ENCODE results near the gene C5orf63.
"Not testable (repeated sequence)": the region's sequence is repeated elsewhere in the genome, so short reads cannot be mapped to it uniquely, and the experiment has no call there.

The C5orf63 gene

DNA sequence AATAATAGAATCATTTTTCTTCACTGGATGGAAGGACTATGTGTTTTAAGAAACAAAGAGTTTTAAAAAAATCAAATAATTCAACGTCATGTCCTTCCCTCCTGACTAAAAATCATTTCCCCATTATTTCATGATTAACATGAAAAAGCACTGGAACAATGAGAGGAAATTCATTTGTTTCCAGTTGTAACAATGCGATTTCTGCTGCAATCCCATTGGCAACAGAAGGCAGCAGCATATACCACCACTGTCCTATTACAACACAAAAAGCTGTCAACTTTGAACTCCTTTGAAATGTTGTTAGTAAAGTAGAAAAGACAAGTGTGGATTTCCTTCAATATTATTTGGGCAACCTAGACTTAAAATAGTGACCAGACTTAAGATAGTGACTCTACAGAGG lies 3.1 kb downstream of the C5orf63 start:
- DNase-seq: no peak

DNA sequence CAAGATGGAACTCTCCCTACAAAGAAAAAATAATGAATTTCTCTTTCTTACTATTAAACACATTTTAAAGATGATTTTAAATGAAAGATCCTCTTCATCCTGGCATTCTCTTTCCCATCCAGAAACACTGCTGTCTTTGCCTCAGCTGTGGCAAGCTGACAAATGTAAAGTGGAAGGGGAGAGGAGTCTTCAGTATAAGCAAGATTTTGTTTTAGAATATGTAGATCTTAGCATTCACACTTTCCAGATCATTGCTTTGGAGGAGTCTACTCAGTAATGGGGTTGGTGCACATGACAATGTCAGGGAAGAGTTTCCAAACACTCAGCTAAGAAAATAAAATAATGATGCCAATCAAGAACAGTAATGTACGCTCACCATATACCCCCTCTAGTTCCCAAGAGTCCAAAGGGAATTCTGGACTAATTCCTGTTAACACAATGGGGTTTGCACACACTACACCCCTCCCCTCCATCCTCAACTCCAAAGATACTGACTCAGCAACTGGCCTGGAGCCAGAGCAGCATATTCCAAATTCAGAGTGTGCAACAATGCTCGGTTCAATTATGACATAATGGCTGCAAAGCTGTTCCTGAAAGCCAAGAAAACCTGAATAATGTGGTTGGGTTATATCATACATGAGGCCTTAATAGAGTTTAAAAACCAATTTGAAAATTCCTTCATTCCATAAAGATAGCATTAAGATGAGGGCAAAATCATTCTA lies 4.6 kb downstream of the C5orf63 start:
- DNase-seq: no peak

DNA sequence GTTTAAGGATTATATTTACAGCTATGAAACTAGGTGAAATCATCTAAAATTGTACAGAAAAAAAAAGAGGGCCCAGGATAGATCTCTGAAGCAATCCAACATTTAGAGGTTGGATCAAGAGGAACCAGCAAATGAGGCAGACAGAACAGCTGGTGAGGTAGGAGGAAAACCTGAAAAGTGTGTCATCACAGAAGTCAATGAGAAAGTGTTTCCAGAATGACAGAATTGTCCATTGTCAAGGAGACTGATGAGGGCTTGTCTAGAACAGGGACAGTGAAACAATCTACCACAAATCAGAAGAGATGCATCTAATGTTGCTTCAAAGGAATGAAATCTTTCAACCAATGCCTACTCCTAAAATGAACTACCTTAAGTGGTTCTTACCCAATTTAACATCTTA lies 6.6 kb downstream of the C5orf63 start:
- no peak for DNase-seq

DNA sequence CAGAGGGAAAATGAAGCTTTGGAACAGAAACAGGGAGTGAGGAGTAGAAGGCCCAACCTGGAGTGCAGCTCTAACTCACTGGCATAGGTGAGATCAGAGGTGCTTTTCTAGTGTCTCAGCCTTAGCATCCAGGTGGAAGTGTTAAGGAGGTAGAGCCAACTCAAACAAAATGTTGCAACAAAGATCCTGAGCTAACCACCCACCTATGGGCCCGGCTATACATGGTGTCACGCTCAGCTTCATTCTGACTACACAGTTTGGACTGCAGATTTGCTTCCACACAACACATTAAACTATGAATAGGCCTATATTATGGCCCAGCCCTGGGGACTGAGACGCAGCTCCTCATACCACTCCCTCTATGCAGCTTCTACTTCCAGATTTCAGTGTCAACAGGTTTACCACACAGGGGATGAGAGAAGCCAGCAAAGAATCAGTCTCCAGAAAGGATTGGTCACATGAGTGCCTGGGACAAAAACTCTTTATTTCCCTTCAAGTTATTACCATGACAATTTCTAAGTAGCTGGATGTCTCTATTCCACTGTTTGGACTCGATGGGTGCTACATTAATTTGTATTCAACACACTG lies 9.0 kb downstream of the C5orf63 start:
- no peak for DNase-seq

DNA sequence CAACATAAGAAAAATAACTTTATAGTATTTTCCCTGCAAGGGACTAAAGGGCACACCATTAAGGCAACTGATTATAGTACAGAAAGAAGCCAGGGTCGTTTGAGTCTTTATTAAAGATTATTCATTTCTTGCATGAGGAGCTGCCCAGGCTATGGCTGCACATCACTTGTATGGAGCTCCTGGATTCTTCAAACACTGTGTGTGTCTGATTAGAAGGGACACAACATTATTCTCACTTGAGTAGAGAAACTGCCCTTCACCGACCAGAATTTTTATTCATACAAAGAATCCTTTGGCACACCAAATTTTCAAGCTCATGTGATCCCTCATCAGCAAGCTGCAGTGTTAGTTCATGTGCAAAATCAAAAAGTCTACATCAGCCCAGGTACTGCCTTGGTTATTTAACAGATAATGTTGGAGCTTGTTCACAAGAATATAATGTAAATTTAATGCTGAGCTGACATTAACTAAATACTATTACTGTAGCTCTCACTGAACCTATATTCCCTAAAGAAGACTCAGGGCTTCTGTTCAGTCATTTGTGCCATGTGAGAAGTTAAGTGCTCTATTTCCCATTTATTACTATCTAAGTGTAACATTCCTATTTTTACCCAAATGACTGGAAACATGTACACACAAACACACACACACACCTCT lies 9.9 kb downstream of the C5orf63 start:
- no peak for DNase-seq

DNA sequence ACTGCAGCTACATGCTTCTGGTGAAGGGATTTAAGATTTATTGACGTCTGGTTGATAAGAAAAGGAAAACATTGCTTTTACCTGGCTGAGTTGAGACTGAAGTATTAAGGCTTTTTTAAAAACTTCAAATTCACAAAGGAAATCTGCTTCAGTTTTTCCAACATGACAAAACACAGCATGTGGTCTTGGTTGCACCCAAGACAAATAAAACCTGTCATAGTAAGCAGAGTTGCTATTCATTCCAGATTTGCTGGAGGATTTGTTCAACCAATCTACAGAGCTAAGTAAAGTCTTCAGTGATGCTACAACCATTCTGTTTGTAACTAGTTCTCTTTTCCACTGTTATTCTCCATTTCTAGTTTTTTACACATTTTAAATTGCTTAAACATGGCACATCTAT lies 11.3 kb downstream of the C5orf63 start:
- DNase-seq: no peak

DNA sequence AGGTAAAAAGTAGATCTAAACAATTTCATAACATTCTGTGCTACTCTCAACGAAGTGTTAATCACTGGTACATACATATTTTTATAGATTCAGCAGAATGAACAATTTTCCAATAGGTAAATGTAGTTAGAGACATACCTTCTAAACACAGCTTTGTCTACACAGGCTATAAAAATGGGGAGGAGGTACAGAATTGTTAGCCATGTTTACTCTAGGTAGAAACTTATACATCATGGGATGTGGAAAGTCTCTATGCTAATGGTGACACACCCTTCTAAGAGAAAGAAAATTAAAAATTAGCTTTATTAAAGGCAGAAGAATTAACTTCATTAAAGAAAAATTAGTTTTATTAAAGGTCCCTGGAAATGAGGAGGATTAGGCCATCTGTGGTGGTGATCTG lies 11.8 kb downstream of the C5orf63 start:
- no peak for DNase-seq

DNA sequence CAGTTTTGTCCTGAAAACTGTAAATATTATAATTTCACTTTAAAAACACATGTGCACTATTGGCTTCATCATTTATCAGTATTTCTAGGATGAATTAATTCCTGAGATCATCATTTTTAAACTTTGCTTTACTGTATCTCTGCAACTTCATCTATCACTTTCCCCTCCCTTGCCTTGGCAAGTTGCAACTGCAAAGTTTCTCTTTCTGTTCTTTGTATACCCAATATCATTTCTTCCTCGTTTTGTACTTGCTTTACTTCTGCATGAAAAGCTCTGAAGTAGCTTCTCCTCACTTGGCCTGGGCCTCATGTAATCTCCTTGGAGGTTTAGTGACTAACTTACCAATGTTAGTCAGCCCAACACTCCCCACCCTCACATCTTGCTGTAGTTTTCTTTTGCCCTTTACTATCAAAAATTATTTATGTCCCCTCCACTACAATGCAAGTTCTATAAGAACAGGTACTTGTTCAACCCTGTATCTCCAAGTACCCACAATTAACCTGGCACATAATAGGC lies 12.8 kb downstream of the C5orf63 start:
- DNase-seq: no peak

DNA sequence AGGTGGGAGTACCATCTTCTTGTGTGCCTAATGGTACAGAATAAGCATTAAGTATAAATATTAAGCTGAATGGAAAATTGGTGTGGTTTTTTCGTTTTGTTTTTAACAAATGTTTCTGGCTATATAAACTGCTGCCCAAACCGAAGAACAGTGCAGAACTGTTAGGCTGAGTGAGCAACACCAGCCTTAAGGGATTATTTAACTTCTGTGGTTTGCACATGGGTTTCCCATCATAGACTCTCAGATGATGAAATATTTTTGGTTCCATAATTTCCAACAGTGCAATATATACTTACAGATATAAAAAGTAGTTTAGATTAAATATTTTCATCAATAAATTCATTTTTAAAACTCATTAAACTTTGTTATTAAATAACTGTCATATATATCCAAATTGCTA lies 16.4 kb downstream of the C5orf63 start:
- no peak for DNase-seq

DNA sequence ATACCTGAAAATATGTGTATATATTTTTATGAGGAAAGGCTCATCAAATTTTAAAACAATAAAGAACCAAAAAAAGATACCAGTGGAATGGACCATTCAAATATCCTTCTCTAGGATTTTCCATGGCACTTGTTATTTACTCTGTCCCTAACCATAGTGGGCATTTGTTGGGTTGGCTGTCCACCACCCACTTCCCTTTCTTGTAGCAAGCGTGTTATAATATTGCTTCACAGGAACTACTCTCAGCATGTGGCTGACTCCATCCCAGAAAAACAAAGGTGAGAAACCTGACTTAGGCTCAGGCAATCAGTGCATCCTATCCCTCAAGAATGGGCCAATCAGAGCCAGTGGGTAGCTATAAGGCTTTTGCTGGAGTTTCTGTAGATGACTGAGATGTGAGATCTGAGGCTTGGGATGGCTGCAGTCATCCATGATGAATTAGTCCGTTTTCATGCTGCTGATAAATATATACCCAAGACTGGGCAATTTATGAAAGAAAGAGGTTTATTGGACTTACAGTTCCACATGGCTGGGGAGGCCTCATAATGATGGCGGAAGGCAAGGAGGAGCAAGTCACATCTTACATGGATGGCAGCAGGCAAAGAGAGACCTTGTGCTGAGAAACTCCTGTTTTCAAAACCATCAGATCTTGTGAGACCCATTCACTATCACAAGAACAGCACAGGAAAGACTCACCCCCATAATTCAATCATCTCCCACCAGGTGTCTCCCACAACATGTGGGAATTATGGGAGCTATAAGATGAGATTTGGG lies 17.2 kb downstream of the C5orf63 start:
- no peak for DNase-seq

DNA sequence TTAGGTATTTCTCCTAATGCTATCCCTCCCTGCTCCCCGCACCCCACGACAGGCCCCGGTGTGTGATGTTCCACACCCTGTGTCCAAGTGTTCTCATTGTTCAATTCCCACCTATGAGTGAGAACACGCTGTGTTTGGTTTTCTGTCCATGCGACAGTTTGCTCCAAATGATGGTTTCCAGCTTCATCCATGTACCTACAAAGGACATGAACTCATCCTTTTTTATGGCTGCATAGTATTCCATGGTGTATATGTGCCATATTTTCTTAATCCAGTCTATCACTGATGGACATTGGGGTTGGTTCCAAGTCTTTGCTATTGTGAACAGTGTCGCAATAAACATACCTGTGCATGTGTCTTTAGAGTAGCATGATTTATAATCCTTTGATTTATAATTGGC lies 19.8 kb downstream of the C5orf63 start:
- DNase-seq: not testable (repeated sequence)

DNA sequence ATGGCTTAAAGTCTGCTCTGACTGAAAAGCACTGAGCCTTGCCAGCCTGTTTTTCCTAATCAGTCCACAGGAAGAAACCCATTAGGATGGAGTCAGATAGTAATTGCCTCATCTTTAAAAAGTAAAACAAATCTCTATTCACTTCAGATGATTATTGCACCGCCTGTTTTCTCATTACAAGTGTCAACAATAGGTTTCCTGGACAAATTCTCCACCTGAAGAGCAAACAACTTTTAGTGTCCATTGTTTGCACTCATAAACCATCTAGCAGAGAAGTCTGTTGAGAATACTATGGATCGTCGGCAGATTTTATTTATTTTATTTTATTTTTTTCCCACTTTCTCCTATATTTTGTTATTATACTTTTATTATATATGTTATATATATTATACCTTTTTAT lies 20.3 kb downstream of the C5orf63 start:
- no peak for DNase-seq

DNA sequence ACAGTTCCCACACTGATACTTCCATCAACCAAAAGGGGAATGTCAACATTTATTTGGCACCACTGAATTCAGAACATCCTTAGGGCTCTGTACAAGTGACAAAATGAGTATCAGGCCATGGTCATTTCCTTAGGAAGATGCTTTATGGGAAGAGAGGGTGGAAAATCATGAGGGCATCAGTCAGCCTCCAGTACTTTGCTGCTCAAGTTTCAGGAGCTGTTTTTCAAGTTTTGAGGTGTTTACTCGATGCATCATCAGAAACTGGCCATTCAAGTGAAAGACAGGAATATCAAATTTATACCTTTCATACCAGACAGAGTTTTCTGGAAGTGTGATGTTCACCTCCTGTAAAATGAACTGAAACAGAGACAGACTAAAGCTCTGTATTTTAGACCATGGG lies 21.7 kb downstream of the C5orf63 start:
- no peak for DNase-seq

DNA sequence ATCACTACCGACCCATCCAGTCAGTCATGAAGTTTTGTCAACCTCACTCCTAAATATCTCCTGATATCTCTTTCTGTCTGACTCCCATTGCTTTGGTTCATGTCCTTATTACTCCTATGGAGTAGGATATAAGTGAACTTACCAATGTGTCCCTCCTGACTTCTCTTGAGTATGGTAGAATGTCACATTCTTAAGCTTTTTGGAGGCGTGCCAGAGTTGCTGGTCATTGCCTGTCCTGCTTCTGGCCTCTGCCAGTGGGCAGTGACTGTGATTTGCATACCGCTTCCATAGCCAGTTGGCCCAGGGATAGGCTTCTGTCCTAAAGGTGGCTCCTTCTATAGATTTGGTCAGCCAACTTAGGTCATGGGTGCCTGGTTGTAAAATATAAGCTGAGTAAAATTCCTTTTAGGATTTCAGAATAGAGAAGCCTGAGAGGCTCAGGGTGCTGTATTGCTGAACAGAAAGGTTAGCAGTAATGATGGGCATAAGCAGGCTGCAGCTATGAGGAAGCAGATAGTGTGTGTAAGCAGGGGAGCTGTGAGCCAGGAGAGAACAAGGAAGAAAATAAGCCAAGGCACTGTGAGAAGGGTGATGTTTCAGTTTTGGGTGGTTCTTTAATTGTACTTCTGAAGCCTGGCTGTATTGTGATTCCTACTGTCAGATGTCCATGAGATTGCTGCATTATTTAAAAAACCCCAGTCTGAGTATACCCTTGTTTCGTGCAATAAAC lies 26.8 kb downstream of the C5orf63 start:
- DNase-seq: no peak

DNA sequence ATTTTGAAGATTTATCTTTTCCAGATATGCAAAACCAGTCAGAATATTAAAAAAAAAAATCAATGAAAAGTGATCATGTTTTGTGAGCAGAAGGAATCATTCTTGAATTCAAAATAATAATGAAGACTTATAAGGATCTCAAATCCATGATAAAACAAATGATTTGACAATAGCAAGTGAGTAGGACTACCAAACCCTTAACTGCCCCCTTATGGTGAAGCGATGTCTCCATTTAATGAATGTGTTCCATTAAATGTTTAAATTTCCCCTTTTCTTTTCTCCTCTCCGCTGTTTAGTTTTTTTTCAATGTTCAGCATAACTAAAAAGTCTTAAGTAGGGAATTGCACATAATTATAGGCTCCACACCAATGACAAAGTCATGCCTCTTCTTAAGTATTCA lies 30.7 kb downstream of the C5orf63 start:
- no peak for DNase-seq

DNA sequence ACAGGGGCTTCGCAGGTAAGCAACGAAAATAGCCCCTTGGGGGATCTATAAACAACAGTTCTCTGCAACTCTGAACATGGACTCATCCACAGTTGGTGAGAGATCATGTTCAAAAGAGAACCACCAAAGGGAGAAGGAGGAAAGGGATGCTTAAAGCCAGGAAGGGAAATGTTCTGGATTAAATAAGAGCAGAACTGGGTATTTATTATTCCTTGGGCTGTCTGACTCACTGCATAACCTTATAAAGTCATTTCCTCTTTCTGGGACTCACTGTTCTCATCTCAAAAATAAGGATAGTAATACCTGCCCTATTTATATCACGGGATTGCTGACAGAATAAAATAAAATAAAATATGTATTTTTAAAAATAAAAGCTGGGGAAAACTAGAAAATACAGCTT lies 31.7 kb downstream of the C5orf63 start:
- no peak for DNase-seq

DNA sequence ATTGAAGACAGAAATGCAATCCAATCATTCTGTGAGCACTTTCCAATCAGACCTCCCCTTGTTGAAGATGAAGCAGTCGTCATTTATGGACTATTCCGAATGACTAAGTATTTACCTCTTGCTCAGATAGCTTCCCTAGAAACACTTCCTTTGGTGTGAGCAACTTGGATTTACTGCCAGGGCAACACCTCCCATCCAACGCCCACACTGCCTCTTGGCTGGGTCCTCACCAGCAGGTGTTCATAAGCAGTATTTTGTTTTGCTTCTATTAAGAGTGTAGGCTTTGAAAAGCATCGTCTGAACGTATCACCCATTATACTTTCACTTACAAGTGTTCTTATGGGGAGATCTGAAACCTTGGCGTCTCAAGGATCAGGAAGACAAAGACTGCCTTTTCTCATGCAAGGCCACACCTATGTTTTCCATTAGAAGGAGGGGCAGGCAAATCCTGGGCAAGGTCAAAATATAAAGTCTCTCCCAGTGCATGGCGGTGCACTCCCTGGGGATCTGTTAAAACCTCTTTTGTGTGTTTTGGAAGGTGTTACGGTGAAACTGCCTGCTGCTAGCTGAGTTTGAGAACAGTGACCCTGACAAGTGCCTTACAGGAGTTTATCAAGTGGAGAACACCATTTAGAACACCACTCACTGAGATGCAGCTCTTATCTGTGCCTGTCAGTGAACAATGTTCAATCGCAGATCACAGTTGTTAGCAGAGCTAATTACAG lies 32.3 kb downstream of the C5orf63 start:
- DNase-seq: no peak

DNA sequence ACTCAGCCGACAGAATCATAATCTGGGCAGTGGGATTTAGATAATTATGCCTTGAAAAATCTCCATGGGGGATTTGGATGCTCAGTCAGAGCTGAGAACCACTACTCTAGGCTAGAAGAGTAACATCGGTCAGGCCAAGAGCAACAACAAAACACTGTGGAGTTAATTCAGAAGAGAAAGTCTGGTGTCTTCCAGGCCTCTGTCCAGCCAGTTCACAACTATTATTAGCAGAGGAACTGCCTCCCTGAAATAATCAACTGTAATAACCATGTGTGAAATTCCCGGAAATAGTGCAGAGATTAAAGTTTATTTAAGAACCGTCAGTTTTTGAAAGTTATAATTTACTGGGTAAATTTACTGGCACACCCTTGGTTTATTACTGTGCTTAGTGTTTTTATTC lies 34.8 kb downstream of the C5orf63 start:
- DNase-seq: no peak

DNA sequence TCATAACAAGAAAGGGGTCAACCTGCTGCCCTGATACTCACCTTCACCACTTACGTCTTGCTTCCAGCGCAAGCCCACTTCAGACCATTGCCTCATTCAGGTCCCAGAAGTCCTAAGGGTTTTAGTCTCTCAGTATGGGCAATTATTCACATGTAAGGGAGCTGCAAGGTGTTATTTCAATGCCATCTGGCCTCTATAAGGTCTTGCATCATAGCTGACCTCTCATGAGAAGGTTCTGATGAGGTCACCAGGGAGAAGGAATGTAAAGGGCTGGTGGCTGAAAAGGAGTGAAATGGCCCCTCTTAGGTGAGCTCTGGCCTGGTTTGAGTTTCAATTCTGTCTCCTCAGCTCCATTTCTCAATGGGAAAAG lies 41.5 kb downstream of the C5orf63 start:
- no peak for DNase-seq

DNA sequence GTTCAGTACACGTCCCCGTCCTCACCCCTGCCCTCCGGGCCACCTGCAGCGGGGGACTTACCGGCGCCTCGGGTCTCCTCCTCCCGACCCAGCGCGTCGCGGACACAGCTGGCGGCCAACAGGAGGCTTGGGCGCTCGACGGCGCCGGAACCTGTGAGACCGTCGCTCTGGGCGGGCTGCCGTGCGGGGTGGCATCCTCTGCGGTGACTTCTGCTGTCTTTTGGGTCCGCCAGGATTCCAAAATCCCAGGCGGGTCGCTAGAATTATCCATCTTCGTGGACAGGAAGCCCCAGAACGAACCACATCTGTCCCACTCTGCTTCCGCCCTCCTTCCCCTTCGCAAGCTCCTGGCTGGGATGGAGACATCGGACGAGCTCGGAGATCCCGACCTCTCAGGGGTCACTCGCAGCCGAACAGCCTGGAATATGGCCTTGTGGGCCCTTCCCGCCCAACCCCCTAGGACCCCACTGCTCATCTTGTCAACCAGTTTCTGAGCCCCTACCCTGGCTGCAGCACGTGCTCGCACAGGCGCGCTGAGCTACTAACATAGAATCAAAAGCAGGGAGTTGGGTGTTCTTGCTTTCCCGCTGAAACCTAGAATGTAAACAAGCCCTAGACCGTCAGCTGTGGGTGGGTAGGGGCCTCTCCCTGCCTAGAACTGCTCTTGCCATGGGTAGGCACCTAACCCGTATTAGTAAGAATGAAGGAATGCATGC lies 42.0 kb downstream of the C5orf63 start:
- DNase-seq: no peak
